PC-3 (cell line): ENCODE data around the gene ZNF423. TPM values are rescaled to one million over a fixed set of nuclear protein-coding genes. Genes with fewer than 3 reads are reported as not detected.

Experiments
- ATAC-seq: fragments of 200-7000 bp; cut with Tn5 transposase; 2 replicates; pipeline ENCODE4 v1.9.1; 2020; ENCODE audit warnings: mild to moderate bottlenecking, moderate library complexity
- BruUV-seq: library from RNA; stranded (reverse); fragments of 400-500 nt; replicated peaks from 2 replicates; lab custom pipeline; 2021; lab: Mats Ljungman, UMichigan
- CTCF ChIA-PET: fragments of 300-600 bp; sonication (Branson Sonifier 250); formaldehyde crosslinking; loops from one replicate; lab custom pipeline; 2022; ENCODE audit warnings: antibody characterized with exemption; lab: Charles Lee
- POLR2A ChIA-PET: fragments of 300-600 bp; sonication (Branson Sonifier 250); formaldehyde crosslinking; loops from one replicate; lab custom pipeline; 2022; ENCODE audit warnings: antibody characterized with exemption; ENCODE audit not compliant: unreplicated experiment; lab: Charles Lee
- DNase-seq: peaks from one replicate; pipeline ENCODE4 v3.0.0-alpha.2; 2015
- H2AFZ ChIP-seq: fragments of 300-600 bp; sonication (generic); 2 replicates; pipeline ENCODE4 v1.6.0; 2016; ENCODE audit warnings: antibody characterized with exemption, low read length
- H3F3A ChIP-seq: fragments of 300-600 bp; sonication (generic); one replicate; pipeline ENCODE4 v1.6.0; 2017; ENCODE audit warnings: antibody characterized with exemption, low read length, control low read depth, mild to moderate bottlenecking; ENCODE audit not compliant: unreplicated experiment
- H3K27ac ChIP-seq: fragments of 300-600 bp; sonication (generic); 2 replicates; pipeline ENCODE4 v1.5.1; 2016; ENCODE audit warnings: mild to moderate bottlenecking, low read length
- H3K27me3 ChIP-seq: fragments of 300-600 bp; sonication (generic); 2 replicates; pipeline ENCODE4 v1.6.1; 2016; ENCODE audit warnings: low read length, mixed read lengths
- H3K36me3 ChIP-seq: fragments of 300-600 bp; sonication (generic); 2 replicates; pipeline ENCODE4 v1.6.1; 2016; ENCODE audit warnings: low read depth, mixed run types, low read length, mixed read lengths
- H3K4me1 ChIP-seq: fragments of 300-600 bp; sonication (generic); 2 replicates; pipeline ENCODE4 v1.5.1; 2016; ENCODE audit warnings: low read length; ENCODE audit not compliant: insufficient read depth
- H3K4me2 ChIP-seq: fragments of 300-600 bp; sonication (generic); 2 replicates; pipeline ENCODE4 v1.6.0; 2016; ENCODE audit warnings: low read length
- H3K4me3 ChIP-seq: fragments of 300-600 bp; sonication (generic); 2 replicates; pipeline ENCODE4 v1.5.1; 2016; ENCODE audit warnings: mild to moderate bottlenecking, low read length, mixed read lengths
- H3K79me2 ChIP-seq: fragments of 300-600 bp; sonication (generic); 2 replicates; pipeline ENCODE4 v1.6.1; 2017; ENCODE audit warnings: low read length, mixed read lengths
- H3K9ac ChIP-seq: fragments of 300-600 bp; sonication (generic); 2 replicates; pipeline ENCODE4 v1.6.0; 2016; ENCODE audit warnings: mild to moderate bottlenecking, low read length
- H3K9me2 ChIP-seq: fragments of 300-600 bp; sonication (generic); replicated peaks from 2 replicates; pipeline ENCODE4 v1.6.1; 2016; ENCODE audit warnings: mixed run types, low read length, mixed read lengths
- H3K9me3 ChIP-seq: fragments of 300-600 bp; sonication (generic); 2 replicates; pipeline ENCODE4 v1.6.1; 2016; ENCODE audit warnings: low read length, mixed read lengths
- H4K20me1 ChIP-seq: fragments of 300-600 bp; sonication (generic); 2 replicates; pipeline ENCODE4 v1.6.1; 2016; ENCODE audit warnings: low read length, mixed read lengths
- EZH2 ChIP-seq: fragments of 300-600 bp; sonication (generic); IDR thresholded peaks from one replicate; pipeline ENCODE4 v1.6.1; 2017; ENCODE audit warnings: antibody characterized with exemption, mild to moderate bottlenecking, low read length; ENCODE audit not compliant: unreplicated experiment
- EZH2phosphoT487 ChIP-seq: fragments of 300-600 bp; sonication (generic); IDR thresholded peaks from 2 replicates; pipeline ENCODE4 v1.6.1; 2018; ENCODE audit warnings: mild to moderate bottlenecking, antibody characterized with exemption, low read length, borderline replicate concordance
- intact Hi-C: fragments of 100-400 bp; cut with micrococcal nuclease; formaldehyde crosslinking; loops from 2 replicates; pipeline ENCODE4 v1.9.0; 2023
- total RNA-seq: library from RNA; depleted of rRNA; stranded (reverse); fragments of >200 nt; gene quantifications from 2 replicates; pipeline ENCODE4 v1.2.3, GENCODE V29; 2014
- TF ChIP-seq, protein P1 (sequence below): fragments of 300-600 bp; sonication (generic); conservative IDR thresholded peaks from 2 replicates; pipeline ENCODE4 v1.5.1; 2017; ENCODE audit warnings: antibody characterized with exemption, low read depth, mild to moderate bottlenecking, low read length

The ZNF423 gene
- total RNA-seq, 1 experiment from 2014 or later, result not detected

DNA sequence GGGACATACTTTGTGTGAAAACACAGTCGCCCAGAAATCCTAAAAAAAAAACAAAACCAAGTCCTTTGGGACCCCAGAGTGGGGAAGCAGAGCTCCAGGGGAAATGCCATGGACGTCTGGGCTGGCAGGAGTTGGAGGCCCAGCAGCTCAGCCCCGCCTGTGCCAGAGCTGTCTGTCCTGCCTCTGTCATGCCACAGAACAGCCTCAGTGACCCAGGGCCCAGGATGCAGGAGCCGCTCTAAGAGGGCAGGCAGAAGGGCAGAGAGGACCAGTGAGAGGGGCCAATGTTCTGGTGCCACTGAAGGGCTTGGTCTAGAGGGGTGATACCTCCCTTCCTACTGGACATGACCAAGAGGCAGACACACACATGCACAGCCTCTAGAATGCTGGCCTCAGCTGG, 316.2 kb downstream of the ZNF423 start:
- no TSS peak for BruUV-seq
- Histone ChIP-seq H3K9me3 (no peaks in the 10 kb centered on the region), H3F3A (no peaks in the 10 kb centered on the region), H3K27ac (no peak overlapping the region), H3K9me2 (no peaks in the 10 kb centered on the region), H3K27me3 (no peaks in the 10 kb centered on the region), H3K9ac (no peak overlapping the region), H2AFZ (no peak overlapping the region), H3K36me3 (no peaks in the 10 kb centered on the region), H3K4me2 (no peak overlapping the region), H3K4me3 (no peak overlapping the region), H3K79me2 (no peaks in the 10 kb centered on the region), H4K20me1 (no peaks in the 10 kb centered on the region), H3K4me1 (no peaks in the 10 kb centered on the region)
- DNase-seq (no peak), ATAC-seq (no peak)
- CTCF ChIA-PET, result no interaction called here
- TF ChIP-seq EZH2, result no peak
- intact Hi-C loops, result no loop called here
- POLR2A ChIA-PET, result no interaction called here

DNA sequence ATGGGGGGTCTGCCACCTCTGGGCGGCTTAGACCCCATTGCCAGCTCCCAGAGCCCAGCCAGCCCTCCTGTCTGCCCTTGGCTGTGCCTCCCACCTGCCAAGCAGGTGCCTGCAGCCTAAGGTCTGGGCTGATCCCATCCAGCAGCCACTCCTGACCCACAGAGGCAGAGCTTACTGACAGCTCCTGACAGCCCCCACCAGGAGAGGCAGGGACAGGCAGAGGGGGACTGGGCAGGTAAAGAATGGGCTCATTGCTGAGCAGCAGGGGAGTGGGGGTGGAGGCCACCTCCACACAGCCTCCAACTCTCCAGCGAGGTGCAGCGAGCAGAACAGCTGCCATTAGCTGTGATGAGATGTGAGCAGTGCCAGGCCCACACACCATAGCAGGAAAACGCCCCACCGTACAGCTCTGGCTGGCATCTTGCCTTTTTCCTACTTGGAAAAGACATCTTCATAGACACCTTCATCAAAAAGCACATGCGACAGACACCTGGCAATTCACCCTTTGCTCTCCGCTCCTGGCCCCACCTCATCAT, 317.9 kb downstream of the ZNF423 start:
- intact Hi-C loops, result no loop called here

DNA sequence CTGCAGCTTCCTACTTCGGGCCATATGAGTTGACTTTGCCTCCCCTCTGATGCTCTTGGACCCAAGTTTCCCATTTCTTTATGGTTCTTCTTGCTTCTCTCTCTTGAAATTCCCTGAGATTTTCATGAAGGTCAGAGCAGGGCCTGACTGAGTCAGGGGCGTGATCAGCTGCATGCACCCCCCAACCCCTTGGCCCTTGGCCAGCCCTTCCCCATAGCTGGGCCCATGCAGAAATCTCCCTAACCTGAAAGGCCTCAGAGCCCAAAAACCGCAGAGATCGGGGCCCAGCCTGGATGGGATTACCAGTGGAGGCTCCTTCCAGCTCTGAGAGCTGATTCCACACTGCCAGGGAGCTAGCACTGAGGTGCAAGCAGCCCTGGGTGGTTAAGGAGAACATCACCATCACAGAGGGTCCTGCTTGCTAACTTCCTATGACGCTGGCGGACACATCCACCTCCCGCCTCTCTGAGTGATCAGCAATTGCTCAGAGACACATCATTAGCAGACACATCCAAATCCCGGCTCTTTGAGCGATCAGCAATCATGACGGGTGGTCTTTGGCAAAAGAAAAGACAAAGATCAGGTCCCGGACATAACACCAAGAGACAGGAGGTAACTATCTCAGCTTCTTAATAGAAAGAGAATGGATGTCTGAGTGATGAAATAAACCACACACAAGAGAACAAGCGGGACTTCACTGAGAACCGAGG, 320.9 kb downstream of the ZNF423 start:
- ATAC-seq, result no peak
- CTCF ChIA-PET, result no interaction called here
- no peak for DNase-seq
- Histone ChIP-seq H4K20me1 (no peaks in the 10 kb centered on the region), H3K27ac (no peak overlapping the region), H3K4me3 (no peak overlapping the region), H2AFZ (no peak overlapping the region), H3K27me3 (peaks cover 4% of the 10 kb centered on the region; the same call in 1 of the 2 replicates), H3K79me2 (no peaks in the 10 kb centered on the region), H3K9ac (no peak overlapping the region), H3K4me2 (no peak overlapping the region), H3F3A (no peaks in the 10 kb centered on the region), H3K4me1 (no peaks in the 10 kb centered on the region), H3K9me2 (no peaks in the 10 kb centered on the region), H3K9me3 (no peaks in the 10 kb centered on the region), H3K36me3 (no peaks in the 10 kb centered on the region)
- intact Hi-C loops, result no loop called here
- no peak for TF ChIP-seq EZH2
- no peak for TF ChIP-seq EZH2phosphoT487
- TF ChIP-seq, protein P1, sequence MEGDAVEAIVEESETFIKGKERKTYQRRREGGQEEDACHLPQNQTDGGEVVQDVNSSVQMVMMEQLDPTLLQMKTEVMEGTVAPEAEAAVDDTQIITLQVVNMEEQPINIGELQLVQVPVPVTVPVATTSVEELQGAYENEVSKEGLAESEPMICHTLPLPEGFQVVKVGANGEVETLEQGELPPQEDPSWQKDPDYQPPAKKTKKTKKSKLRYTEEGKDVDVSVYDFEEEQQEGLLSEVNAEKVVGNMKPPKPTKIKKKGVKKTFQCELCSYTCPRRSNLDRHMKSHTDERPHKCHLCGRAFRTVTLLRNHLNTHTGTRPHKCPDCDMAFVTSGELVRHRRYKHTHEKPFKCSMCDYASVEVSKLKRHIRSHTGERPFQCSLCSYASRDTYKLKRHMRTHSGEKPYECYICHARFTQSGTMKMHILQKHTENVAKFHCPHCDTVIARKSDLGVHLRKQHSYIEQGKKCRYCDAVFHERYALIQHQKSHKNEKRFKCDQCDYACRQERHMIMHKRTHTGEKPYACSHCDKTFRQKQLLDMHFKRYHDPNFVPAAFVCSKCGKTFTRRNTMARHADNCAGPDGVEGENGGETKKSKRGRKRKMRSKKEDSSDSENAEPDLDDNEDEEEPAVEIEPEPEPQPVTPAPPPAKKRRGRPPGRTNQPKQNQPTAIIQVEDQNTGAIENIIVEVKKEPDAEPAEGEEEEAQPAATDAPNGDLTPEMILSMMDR, result no peak
- no TSS peak for BruUV-seq
- POLR2A ChIA-PET, result no interaction called here

More for the DNA sequence above, 317.9 kb downstream of the ZNF423 start:
- H3K27me3 ChIP-seq, result no peaks in the 10 kb centered on the region
- no peak overlapping the region for H2AFZ ChIP-seq
- BruUV-seq, result no TSS peak
- no peak for DNase-seq
- H3K9me3 ChIP-seq, result no peaks in the 10 kb centered on the region
- H3K36me3 ChIP-seq, result no peaks in the 10 kb centered on the region
- TF ChIP-seq EZH2phosphoT487 (no peak), EZH2 (no peak)
- TF ChIP-seq, protein P1, result no peak
- no peaks in the 10 kb centered on the region for H3K9me2 ChIP-seq
- no peak for ATAC-seq
- no peaks in the 10 kb centered on the region for H3F3A ChIP-seq
- no peak overlapping the region for H3K4me2 ChIP-seq
- ChIA-PET POLR2A (no interaction called here), CTCF (no interaction called here)
- no peaks in the 10 kb centered on the region for H3K79me2 ChIP-seq
- H3K4me3 ChIP-seq, result no peak overlapping the region
- H3K27ac ChIP-seq, result no peak overlapping the region
- H4K20me1 ChIP-seq, result no peaks in the 10 kb centered on the region
- no peaks in the 10 kb centered on the region for H3K4me1 ChIP-seq
- H3K9ac ChIP-seq, result no peak overlapping the region
